ENCODE data around the gene NSMF.
A peak's percentile ranks its signal among the peaks of the same experiment; 100 is the strongest.
"Not testable (repeated sequence)": the region's sequence is repeated elsewhere in the genome, so short reads cannot be mapped to it uniquely, and the experiment has no call there.

NSMF gene

DNA sequence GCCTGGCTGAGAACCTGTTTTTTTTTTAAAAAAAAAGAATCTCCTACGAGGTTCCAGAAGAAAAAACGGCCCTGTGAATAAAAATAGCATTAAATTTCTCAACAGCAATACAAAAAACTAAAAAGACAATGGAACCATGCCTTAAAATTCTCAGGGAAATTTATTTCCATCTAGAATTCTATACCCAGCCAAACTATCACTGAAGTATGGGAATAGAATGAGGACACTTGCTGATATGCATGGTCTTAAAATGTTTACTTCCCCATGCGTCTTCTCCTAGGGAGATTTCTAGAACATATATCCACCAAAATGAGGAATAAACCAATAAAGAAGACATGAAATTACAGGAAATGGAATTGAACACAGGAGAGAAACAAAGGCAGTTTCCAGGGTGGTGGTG lies 16.5 kb upstream of the NSMF start:
- DNase-seq (ENCODE audit: low spot score), result no peak

DNA sequence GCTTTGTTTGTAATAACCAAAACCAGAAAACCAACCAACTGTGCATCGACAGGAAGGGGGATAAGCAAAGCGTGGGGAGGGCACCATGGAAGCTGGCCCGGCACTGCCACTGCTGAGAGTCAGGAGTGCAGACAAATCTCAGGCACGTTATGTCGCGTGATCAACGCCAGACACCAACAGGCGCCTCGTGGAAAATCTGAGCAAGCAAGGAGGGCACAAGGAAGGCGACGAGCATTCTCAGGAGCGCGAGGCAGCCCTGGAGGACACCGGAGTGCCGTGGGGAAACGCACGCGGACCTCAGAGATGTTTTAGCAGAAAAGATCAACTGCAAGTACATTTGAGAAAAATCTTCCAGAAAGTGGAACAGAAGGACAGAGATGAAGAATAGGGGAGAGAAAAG lies 15.1 kb upstream of the NSMF start:
- DNase-seq (ENCODE audit: low spot score), result no peak

DNA sequence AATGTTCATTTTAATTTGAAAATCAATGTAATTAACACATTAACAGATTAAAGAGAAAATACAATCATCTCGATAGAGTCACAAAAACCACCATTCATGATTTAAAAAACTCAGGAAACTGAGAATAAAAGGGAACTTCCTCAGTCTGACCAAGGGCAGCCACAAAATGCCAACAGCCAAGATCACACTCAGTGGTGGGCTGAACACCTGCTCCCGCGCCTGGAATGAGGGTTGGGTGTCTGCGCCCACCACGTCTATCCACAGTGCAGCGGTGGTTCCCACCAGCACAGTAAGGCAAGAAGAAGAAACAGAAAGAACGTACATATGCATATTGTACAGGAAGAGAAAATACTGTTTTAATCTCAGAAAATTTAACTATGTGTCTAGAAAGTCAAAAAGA lies 11.7 kb upstream of the NSMF start:
- no peak for DNase-seq (ENCODE audit: low spot score)

DNA sequence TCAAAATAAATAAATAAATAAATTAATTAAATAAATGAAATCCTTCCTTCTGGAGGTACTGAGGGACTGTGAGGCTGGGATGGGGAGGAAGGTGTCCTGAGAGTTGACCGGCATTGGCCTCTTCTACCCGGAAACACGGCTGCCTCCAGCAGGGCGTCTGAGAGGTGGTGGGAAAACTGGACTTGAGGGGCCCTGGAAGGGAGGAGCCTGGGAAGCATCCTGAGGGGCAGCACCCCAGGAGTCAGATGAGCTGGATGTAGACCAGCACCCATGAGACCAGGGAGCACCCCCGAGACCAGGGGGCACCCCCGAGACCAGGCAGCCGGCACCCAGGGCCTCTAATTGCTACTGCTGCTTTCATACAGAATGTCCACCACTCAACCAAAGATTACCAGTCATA lies 8.8 kb upstream of the NSMF start:
- DNase-seq (ENCODE audit: low spot score), result no peak

DNA sequence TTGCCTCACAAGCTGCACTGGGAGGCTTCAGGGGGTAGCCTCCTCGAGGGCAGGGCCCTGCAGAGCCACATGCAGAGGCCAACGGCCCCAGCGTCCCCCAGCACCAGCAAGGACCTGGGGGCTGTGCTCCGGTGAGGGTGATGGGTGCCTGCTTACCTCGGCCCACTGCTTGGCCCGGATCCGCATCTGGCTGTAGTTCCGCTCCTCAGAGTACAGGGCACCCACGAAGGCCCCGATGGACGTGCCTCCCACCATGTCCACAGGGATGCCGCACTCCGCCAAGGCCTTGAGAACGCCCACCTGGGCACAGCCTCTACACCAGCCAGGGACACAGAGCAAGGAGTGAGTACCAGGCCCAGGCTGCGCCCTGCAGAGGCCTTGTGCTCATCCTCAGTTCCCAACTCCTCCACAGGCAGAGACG lies 8.0 kb upstream of the NSMF start:
- no peak for DNase-seq (ENCODE audit: low spot score)

DNA sequence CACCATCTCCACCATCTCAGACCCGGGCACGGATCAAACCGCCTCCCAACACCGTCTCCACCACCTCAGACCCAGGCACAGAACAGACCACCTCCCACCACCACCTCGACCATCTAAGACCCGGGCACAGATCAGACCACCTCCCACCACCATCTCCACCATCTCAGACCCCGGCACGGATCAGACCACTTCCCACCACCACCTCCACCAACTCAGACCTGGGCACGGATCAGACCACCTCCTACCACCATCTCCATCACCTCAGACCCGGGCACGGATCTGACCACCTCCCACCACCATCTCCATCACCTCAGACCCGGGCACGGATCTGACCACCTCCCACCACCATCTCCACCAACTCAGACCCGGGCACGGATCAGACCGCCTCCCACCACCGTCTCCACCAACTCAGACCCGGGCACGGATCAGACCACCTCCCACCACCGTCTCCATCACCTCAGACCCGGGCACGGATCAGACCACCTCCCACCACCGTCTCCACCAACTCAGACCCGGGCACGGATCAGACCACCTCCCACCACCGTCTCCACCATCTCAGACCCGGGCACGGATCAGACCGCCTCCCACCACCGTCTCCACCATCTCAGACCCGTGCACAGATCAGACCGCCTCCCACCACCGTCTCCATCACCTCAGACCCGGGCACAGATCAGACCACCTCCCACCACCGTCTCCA lies 7.4 kb upstream of the NSMF start:
- not testable (repeated sequence) for DNase-seq (ENCODE audit: low spot score)

DNA sequence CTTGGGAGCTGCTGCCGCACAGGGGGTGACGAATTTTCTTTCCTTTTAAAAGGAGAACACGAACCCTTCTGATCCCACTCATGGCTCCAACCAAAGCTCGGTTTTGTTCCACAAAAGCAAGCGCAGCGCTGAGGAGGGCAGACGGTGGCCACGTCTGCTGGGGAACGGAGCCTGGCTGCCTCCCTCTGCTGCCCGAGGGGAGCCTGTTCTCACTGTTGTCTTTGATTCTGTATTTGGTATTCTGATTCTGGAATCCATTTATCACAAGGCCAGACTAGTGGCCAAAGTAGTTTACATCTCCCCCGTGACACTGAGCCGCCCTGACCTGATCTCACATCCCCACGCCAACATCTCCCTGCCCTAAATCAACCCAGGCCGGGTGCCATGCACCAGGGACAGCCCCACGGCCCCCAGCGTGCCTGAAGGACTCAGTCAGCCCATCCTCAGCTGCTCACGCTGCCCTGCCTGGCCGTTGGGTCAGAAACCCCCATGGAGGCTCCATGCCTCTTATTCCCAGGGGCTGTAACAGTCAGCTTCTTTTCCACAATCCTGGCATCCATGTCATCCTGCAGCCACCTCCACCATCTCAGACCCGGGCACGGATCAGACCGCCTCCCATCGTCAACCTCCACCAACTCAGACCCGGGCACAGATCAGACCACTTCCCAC lies 6.7 kb upstream of the NSMF start:
- no peak for DNase-seq (ENCODE audit: low spot score)

DNA sequence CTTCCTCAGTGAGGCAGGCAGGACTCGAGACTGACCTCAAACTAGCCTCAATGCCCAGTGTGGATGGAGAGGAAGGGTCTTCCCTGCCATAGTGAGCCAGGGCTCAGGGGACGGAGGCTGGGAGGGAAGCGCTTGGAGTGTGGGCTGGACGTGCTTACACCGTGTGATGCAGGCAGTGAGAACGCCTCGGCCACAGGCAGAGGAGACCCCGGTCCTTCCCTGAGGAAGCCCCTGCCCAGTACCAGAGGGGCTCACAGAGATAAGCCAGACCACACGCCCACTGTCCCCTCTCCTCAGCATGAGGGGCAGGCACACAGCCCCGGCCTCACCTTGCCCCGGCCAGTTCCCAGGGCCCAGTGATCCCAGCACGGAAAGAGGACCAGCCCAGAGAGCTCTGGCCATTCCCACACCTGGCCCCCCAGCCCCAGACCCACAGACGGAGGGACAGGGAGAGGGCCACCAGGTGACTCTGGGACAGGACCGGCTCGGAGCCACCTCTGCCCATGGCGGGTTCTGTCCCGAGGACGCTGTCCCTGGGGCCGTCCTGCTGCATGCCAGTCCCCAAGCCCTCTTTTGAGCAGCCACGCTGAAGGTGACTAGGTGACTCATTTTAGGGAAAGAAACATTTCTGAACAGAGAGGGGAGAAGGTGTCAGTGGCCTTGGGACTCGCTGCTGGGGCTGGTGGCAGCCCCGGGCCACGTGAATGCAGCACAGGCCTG lies 6.0 kb upstream of the NSMF start:
- no peak for DNase-seq (ENCODE audit: low spot score)

DNA sequence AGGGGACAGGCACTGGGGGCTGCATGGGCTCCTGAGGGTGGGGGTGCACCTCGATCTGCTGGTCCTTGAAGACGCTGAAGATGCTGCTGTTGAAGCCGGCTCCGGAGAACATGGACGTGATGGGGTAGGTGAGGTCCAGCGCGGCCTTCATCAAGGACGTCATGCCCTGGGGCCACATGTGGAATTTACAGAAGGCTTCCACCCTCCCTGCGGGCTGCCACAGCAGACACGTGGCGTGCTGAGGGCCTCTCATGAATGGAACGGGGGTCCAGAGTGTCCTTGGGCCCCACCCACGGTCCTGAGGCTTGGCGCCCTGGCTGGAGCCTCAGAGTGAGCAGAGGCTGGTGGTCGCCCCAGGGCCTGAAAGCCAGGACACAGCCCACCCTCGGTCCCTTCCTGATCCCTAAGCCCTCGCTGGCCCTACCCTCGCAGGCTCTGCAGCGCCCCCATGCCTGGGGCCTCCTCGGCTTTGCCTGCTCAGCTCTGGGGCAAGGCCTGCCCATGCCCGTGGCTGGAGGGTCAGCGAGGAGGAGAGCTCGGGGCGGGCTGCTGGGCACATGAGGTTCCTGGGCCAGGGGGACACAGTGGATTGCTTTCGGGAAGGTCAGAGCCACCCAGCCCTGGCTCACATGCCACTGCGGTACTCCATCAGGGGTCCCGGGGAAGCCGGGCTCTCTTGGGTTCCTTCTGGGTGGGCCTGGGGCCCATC lies 5.3 kb upstream of the NSMF start:
- no peak for DNase-seq (ENCODE audit: low spot score)

DNA sequence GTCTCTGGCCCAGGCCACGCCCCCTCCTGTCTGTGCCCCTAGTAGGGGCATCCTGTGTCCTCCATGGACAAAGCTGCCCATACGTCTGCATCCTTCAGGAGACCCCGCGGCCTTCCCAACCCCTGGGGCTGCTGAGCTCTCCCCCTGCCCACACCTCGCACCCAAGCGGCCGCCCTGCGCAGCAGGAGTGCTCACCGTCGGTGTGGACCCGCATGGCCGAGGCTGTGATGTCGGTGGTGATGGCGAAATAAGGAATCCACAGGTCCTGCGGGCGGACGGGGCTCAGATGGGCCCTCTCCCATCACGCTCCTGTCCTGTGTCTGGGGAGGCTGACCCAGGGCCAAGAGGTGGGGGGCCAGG lies 4.8 kb upstream of the NSMF start:
- DNase-seq (ENCODE audit: low spot score), result no peak

DNA sequence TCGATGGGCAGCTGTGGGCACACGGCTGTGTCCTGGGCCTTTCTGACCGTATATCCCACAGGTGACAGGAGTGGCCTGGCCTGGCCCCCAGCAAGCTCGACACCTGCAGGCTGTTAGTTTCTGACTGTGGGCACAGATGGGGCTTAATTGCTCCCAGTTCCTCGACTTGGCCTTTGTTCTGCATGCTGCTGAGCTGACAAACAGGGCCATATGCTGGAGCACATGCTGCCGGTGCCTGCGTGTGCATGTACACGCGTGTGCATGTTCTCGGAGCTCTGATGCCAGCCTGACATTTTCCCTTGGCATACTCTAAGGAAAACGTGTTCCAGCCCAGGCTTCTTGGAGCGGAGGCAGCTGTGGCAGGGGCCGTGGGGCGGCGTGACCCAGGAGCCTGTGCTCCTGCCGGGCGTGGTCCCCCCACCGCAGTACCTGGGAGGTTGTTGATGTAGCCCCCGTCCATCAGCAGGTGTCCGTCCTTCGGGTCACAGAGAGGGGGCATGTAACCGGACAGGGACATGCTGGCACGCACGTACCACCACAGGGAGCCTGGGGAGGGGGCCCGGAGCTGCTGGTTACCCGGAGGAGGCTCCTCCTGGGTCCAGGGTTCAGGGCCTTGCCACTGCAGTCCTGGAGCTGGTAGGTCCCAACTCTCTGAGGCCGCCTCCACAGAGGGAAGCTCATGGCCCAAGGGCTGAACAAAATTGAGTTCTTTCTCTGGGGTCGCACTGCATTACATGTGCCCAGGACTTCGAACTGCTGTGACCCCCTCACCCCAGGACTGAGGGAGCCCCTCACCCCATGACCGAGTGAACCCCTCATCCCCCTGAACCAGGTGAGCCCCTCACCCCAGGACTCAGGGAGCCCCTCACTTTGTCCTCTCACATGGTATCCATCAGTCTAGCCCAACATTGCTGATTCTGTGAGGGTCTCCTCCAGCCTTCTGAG lies 4.1 kb upstream of the NSMF start:
- no peak for DNase-seq (ENCODE audit: low spot score)

DNA sequence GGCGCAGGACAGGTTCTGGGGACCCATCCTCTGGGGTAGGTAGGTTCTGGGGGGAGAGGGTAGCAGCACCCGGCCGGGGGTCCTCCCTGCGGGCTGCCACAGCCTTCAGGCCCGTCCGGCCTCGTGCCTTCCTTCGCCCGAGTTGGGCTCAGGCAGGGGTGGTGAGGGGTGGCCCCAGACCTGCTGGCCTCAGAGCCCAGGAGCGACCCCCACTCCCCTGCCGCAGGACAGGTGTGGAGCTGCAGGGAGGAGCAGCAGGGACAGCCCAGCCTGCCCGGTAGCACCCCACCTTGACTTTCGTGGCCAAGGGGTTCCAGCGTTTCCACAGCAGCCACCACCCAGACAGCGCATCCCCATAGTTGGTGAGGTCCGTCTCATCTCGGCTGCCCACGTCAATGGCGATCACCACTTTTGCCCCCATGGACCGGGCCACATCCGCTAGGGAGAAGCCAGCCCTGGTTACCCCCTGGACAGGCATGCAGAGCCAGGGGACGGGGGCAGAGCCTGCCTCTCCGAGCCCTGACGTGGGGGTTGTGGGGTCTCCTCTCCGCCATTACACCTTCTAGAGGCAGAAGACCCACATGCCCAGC lies 3.4 kb upstream of the NSMF start:
- DNase-seq (ENCODE audit: low spot score), result no peak

DNA sequence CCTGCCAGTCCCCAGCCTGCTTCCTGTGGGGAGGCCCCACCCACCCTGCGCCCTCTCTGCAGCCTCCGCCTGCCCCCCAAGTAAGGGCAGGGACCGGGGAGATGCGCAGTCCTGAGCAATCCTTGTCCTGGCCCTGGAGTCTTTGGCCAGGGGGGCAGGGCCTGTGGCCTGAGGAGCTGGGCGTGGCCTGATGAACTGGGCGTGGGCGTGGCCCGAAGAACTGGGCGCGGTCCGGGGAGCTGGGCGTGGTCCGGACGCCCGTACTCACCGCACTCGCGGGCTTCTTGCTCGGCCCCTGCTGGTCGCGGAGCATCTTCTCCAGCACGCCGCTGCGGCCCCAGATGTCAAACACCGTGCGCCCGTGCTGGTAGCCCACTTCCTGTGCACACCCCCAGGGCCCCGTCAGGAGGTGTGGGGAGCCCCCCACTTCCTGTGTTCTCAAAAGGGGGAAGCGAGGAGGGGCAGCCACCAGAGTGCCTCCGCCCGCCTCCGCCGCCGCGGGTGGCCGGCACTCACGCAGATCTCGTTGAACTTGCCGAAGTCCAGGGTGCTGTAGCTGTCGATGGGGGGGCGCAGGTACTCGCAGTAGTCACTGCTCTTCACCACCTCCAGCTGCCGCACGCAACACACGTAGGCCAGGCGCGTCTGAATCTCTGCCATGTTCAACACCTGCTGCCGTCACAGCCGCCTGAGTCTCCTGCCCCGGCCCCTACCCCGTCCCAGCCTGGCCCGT lies 2.7 kb upstream of the NSMF start:
- peak; percentile 79 for DNase-seq (ENCODE audit: low spot score)

DNA sequence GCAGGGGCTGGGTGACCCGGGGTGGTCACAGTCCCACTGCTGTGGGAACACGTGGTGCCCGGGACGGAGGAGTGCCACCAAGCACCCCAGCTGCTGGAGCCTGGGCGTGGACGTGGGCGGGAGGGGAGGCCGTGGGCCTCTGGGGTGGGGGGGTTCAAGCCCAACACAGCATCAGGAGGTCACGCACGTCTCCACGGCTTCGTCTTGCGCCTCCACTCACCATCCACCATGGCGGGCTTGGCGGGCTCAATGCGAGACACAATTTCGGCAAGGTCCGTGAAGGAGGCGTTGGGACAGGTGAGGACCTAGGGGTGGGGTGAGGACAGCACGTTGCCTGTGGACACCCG lies 2.2 kb upstream of the NSMF start:
- DNase-seq (ENCODE audit: low spot score), result no peak

DNA sequence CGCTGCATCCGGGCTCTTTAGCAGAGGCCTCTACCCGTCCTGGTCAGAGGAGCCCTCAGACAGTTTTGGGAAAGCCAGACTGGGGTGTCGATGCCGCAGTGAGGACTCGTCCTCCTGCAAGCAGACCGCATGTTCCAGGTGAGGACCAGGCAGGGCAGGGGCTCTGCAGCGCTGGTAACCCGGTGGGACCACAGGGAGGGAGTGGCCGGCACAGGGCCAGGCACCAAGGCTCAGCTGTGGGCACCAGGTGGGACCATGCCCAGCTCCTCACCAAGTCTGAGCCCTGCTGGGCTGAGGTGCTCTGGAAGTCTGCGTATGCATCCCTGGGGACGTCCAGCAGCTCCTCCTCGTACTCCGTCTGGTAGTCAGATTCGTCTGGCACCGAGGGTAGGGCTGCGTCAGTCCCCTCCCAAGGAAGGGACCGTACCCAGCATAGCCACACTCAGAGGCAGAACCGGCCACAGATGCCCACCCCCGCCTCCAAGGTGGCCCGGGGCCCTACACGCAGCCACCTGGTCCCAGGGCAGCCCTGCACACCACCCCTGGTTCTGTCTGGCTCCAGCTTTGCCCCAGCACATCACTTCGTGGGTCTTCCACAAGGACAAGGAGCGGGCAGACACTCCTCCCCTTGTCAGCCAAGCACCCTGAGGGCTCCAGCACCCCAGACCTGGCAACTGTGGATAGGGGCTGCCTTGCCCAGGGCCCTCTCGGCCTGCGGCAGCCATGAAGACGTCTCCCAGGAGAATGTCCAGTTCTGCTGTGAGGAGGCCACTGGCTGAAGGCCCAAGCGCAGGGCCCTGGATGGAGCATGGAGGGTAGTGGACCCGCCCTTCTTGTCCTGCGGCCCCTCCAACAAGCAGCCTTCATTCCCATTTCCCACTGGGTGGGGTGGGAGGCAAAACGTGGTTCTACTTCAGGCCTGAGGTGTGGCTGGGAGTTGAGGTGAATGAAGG lies 1.5 kb upstream of the NSMF start:
- DNase-seq (ENCODE audit: low spot score), result no peak

DNA sequence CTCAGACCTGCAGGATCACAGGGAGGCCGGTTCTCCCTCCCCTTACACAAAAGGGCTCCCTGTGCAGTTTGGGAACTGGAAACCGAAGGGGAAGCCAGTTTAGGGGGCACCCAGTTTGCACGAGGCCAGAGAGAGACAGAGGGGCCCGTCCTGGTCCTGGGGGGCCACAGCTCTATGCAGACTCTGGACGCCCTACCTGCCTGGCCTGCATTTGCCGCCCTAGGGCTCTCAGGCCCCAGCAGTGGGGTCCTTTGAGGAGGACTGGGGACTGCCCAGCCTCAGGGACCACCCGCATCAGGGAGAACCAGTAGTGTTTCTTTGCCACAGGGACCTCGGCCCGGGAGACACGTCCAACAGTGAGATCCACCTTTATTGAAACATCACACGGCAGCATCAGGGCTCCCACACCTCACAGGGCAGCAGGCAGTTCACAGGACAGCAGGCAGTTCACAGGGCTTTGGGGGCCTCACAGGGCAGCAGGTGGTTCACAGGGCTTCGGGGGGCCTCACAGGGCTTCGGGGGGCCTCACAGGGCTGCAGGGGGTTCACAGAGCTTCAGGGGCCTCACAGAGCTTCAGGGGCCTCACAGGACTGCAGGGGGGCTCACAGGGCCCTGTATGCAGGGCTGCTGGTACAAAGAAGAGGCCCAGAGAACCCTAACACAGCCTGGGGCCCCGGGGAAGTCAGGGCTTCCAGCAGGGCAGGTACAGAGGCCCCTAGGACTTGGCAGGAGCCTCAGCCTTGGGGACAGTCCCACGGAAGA lies 648 bp upstream of the NSMF start:
- DNase-seq (ENCODE audit: low spot score), result no peak

DNA sequence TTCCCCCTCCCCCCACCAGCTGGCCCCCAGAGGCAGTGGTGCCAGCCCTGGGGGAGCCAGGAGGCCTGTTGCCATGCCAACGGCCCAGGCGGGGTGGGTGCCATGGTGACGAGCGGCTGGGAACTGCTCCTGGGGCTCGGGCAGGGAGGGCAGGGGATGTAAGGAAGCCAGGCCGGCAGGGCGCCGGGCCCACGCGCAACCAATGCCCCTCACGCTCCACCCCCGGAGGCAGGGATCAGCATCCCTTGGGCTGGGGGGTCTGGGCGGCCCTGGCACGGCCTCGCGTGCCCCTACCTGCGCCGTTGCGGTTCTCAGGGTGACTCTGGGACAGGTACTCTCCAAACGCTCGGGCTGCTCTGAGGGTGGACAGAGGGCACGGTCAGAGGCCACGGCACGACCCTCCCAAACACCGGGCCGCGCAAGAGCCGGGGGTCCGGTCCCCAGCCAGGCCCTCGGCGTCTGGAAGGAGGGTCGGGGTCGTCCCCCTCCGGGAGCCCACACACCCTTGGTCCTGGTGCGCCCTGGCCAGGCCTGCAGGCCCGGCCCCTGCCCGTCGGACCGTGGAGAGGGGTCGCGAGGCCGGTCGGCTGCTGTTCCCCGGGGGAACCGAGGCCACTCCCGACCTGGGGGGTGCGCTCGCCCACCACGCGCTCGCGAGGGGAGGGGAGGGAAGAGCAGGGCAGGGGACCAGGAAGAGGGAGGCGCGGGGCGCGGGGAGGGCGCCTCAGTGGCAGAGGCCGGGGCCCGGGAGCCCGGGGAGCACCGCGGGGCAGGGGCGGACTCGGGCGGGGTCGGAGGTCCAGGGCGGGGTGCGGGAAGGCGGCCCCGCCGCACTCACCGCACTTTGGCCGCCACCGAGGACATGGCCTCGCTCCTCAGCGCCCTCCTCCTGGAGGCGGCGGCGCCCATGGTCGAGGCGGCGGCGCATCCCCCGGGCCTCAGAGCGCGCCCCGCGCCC lies 661 bp downstream of the NSMF start:
- DNase-seq (ENCODE audit: low spot score), result no peak

Measured in hematopoietic multipotent progenitor cell treated with erythropoietin and hydrocortisone succinate and interleukin-3 and kit ligand, for 17 days (in vitro differentiated cells).